GM23338 (cell line): ENCODE data around the gene CIROP. TPM values are rescaled to one million over a fixed set of nuclear protein-coding genes. Genes with fewer than 3 reads are reported as not detected.

Experiments used
- ATAC-seq: fragments of 200-7000 bp; cut with Tn5 transposase; 3 replicates; pipeline ENCODE4 v1.9.1; 2020
- DNase-seq: peaks from one replicate; pipeline ENCODE4 v3.0.0-alpha.2; 2015; ENCODE audit warnings: low spot score
- H2AFZ ChIP-seq: fragments of 200-600 bp; sonication (generic); 2 replicates; pipeline ENCODE4 v1.8.0; 2016; ENCODE audit warnings: antibody characterized with exemption, mild to moderate bottlenecking, moderate library complexity
- H3F3A ChIP-seq: fragments of 200-600 bp; sonication (generic); replicated peaks from 2 replicates; pipeline ENCODE4 v1.8.0; 2017; ENCODE audit warnings: antibody characterized with exemption, mixed run types, low read depth
- H3K27ac ChIP-seq: fragments of 200-600 bp; sonication (generic); 2 replicates; pipeline ENCODE4 v1.6.1; 2016; ENCODE audit warnings: low read depth
- H3K27me3 ChIP-seq: fragments of 200-600 bp; sonication (generic); 2 replicates; pipeline ENCODE4 v1.8.0; 2016; ENCODE audit warnings: mild to moderate bottlenecking, mixed run types, moderate library complexity; ENCODE audit not compliant: insufficient read depth
- H3K36me3 ChIP-seq: fragments of 200-600 bp; sonication (generic); 2 replicates; pipeline ENCODE4 v1.8.0; 2016; ENCODE audit warnings: mild to moderate bottlenecking; ENCODE audit not compliant: insufficient read depth
- H3K4me1 ChIP-seq: fragments of 200-600 bp; sonication (generic); 2 replicates; pipeline ENCODE4 v1.8.0; 2016; ENCODE audit warnings: mild to moderate bottlenecking, moderate library complexity; ENCODE audit not compliant: insufficient read depth
- H3K4me2 ChIP-seq: fragments of 200-600 bp; sonication (generic); 2 replicates; pipeline ENCODE4 v1.7.1; 2017; ENCODE audit warnings: mixed run types
- H3K4me3 ChIP-seq: fragments of 200-600 bp; sonication (generic); 2 replicates; pipeline ENCODE4 v1.6.1; 2016; ENCODE audit warnings: mixed run types
- H3K79me2 ChIP-seq: fragments of 200-600 bp; sonication (generic); replicated peaks from 2 replicates; pipeline ENCODE4 v1.8.0; 2017; ENCODE audit warnings: mild to moderate bottlenecking; ENCODE audit not compliant: insufficient read depth
- H3K9me2 ChIP-seq: fragments of 200-600 bp; sonication (generic); 2 replicates; pipeline ENCODE4 v1.8.0; 2017; ENCODE audit not compliant: insufficient read depth
- H4K20me1 ChIP-seq: fragments of 200-600 bp; sonication (generic); replicated peaks from 2 replicates; pipeline ENCODE4 v1.8.0; 2017; ENCODE audit warnings: mild to moderate bottlenecking; ENCODE audit not compliant: insufficient read depth
- H3K27ac Mint-ChIP-seq: 2 replicates; pipeline ENCODE4 v1.8.0; 2020; ENCODE audit warnings: inconsistent platforms, mild to moderate bottlenecking, moderate library complexity, mixed read lengths
- H3K27me3 Mint-ChIP-seq: 3 replicates; pipeline ENCODE4 v1.8.0; 2022; ENCODE audit warnings: low read depth, mild to moderate bottlenecking, moderate library complexity, mixed read lengths, inconsistent platforms; ENCODE audit not compliant: insufficient read depth, poor library complexity
- H3K36me3 Mint-ChIP-seq: 3 replicates; pipeline ENCODE4 v1.8.0; 2021; ENCODE audit warnings: low read depth, mild to moderate bottlenecking, inconsistent platforms, moderate library complexity, mixed read lengths
- H3K4me1 Mint-ChIP-seq: 3 replicates; pipeline ENCODE4 v1.8.0; 2020; ENCODE audit warnings: mild to moderate bottlenecking, inconsistent platforms, mixed read lengths
- H3K4me3 Mint-ChIP-seq: 3 replicates; pipeline ENCODE4 v1.8.0; 2021; ENCODE audit warnings: moderate library complexity, mild to moderate bottlenecking, inconsistent platforms, mixed read lengths
- H3K9me3 Mint-ChIP-seq: 3 replicates; pipeline ENCODE4 v1.8.0; 2020; ENCODE audit warnings: moderate library complexity, mild to moderate bottlenecking, inconsistent platforms, mixed read lengths
- CREB1 ChIP-seq: fragments of 250-450 bp; sonication (Bioruptor Pico); IDR thresholded peaks from 2 replicates; pipeline ENCODE4 v1.5.0; 2020; ENCODE audit warnings: low read depth, mild to moderate bottlenecking, moderate library complexity
- CTCF ChIP-seq, 2 experiments: fragments of 200-600 bp in 1 of 2; sonication (generic) in 1 of 2; conservative IDR thresholded peaks; 2 replicates each; pipeline versions ENCODE4 v1.5.1 to v1.6.1; 2016 to 2017; ENCODE audit warnings: antibody characterized with exemption in 2 of 2, low read depth in 2 of 2, mild to moderate bottlenecking in 2 of 2, moderate library complexity in 1 of 2
- NANOG ChIP-seq: IDR thresholded peaks from 2 replicates; pipeline ENCODE4 v1.6.1; 2016; ENCODE audit warnings: antibody characterized with exemption, borderline replicate concordance
- STAT1 ChIP-seq: IDR thresholded peaks from one replicate; pipeline ENCODE4 v1.6.1; 2016; ENCODE audit warnings: antibody characterized with exemption; ENCODE audit not compliant: unreplicated experiment
- ZNF114 ChIP-seq: fragments of 250-450 bp; sonication (Bioruptor Pico); IDR thresholded peaks from 2 replicates; pipeline ENCODE4 v1.5.0; 2020; ENCODE audit warnings: mild to moderate bottlenecking, moderate library complexity
- polyA plus RNA-seq: library from polyadenylated mRNA; unstranded; fragments of >200 nt; fragmentation: Nextera tagmentation; extraction: Ambion mirVana; gene quantifications from 2 replicates; pipeline ENCODE4 v1.2.1, GENCODE V29; 2016
- total RNA-seq: library from RNA; depleted of rRNA; stranded (reverse); fragments of >200 nt; shearing (Covaris generic); gene quantifications from 2 replicates; pipeline ENCODE4 v1.2.3, GENCODE V29; 2014

Gene CIROP
- total and polyA plus RNA-seq, 2 experiments from 2014 or later, result not detected

DNA sequence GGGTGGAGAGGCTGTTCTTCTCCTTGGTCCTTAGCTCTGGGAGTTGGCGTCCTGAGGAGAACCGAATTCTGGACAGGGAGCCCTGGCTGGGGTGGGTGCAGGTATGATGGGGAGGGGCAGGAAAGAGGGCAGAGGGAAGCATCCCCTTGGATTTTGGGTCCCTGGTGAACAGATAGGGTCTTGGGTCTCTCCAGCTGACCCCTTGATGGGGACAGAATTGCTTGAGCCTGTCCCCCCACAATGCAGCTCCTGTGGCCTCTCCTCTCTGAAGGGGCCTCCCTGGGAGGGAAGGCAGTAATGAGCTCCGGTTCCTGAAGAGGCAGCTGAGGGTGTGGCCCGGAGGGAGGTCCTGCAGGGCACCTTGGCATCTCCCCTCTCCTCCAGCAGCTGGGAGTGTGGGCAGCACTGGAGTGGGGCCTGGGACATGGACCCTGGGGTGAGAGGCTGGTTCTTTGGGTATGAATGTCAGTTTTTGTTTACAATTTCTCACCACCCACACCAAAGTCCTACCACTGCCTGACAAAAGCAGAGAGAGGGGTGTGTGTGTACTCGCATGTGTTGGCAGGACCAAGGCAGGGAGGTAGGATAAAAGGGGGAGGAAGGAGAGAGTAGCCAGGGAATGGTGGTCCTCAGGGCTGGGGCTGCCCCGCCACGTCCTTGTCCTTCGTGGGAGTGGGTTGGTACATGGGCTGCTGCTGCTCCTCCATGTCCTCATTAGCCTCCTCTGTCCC lies 21.9 kb upstream of the CIROP start:
- no peak overlapping the region for H3K4me2 ChIP-seq
- no peaks in the 10 kb centered on the region for H3F3A ChIP-seq
- Mint-ChIP-seq H3K4me1 (peaks cover 35% of the 10 kb centered on the region), H3K27me3 (peaks cover 9% of the 10 kb centered on the region), H3K9me3 (no peaks in the 10 kb centered on the region; the same call in 2 of the 3 replicates), H3K4me3 (no peak overlapping the region), H3K27ac (no peak overlapping the region), H3K36me3 (peaks cover 42% of the 10 kb centered on the region)
- no peaks in the 10 kb centered on the region for H3K9me2 ChIP-seq
- H3K79me2 ChIP-seq, result no peaks in the 10 kb centered on the region
- no peak for ATAC-seq
- H3K4me1 ChIP-seq, result peaks cover 22% of the 10 kb centered on the region
- H4K20me1 ChIP-seq, result no peaks in the 10 kb centered on the region
- no peak overlapping the region for H3K4me3 ChIP-seq
- no peaks in the 10 kb centered on the region for H3K27me3 ChIP-seq
- TF ChIP-seq NANOG (no peak), CREB1 (CRISPR knock-in tag) (no peak)
- no peak overlapping the region for H2AFZ ChIP-seq
- DNase-seq, result no peak
- H3K36me3 ChIP-seq, result peaks cover 9% of the 10 kb centered on the region
- no peak overlapping the region for H3K27ac ChIP-seq

DNA sequence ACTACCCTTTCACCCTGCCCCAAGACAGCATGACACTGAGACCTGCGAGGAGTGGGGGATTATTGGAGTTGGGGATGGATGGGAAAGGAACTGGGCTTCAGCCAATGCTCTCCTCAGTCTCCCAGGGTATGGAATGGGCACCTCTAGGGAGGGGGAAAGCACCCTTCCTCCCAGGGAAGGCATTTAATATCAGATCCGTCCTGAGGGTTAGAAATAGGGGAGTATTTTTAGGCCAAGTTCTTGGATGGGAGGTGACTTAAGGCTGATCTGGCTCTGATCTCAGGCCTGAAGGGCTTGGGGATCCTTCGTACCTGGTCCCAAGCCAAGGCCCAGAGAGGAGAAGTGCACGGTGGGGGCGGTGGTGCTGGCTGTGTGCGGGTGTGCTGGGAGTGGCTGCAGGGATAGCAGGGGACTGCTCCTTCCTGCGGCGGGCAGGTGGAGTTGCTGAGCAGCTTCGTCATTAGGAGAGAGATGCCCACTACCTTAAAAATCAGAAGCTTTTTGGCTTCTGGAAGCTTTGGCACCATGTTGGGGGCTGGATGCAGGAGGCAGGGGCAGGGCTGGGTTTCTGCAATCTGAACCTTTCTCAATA lies 21.2 kb upstream of the CIROP start:
- DNase-seq (no peak), ATAC-seq (peak; percentile 67)

More for the DNA sequence above, 21.2 kb upstream of the CIROP start:
- Histone ChIP-seq H3K79me2 (no peaks in the 10 kb centered on the region), H3K4me3 (no peak overlapping the region), H3F3A (no peaks in the 10 kb centered on the region; the same call in 1 of the 2 replicates), H3K27ac (peak overlapping the region; percentile 32; the same call in 1 of the 2 replicates), H4K20me1 (no peaks in the 10 kb centered on the region), H3K9me2 (no peaks in the 10 kb centered on the region), H3K4me1 (peaks cover 28% of the 10 kb centered on the region), H3K36me3 (peaks cover 9% of the 10 kb centered on the region), H3K27me3 (no peaks in the 10 kb centered on the region), H2AFZ (no peak overlapping the region), H3K4me2 (no peak overlapping the region)
- H3K4me1 Mint-ChIP-seq, result peaks cover 41% of the 10 kb centered on the region
- H3K9me3 Mint-ChIP-seq, result no peaks in the 10 kb centered on the region; the same call in 2 of the 3 replicates
- 0 out of 2 replicates have a peak overlapping the region, but pooled peaks have one; percentile 33 for H3K27ac Mint-ChIP-seq
- peaks cover 39% of the 10 kb centered on the region for H3K36me3 Mint-ChIP-seq
- no peak for TF ChIP-seq ZNF114 (CRISPR knock-in tag)
- TF ChIP-seq STAT1, result no peak
- peak in 1 of 2 experiments; percentile 26; a peak in 2 of 4 replicates for TF ChIP-seq CTCF (conservative IDR thresholded peaks at IDR 0.05; ENCODE audit: low read depth in 2 of 2)
- no peak overlapping the region; the same call in 2 of the 3 replicates for H3K4me3 Mint-ChIP-seq
- peaks cover 14% of the 10 kb centered on the region for H3K27me3 Mint-ChIP-seq
